Epithelial cell of esophagus (primary cell): Measurements from ENCODE around the gene CAVIN2.

Source experiments
- DNase-seq: peaks from one replicate; pipeline ENCODE4 v3.0.0; 2010; ENCODE audit warnings: low read depth
- H3K4me3 ChIP-seq: 2 replicates; pipeline ENCODE4 v1.5.1; 2011; ENCODE audit warnings: mild to moderate bottlenecking, low read length, control low read depth
- TF ChIP-seq, protein P1 (sequence below): IDR thresholded peaks from 2 replicates; pipeline ENCODE4 v1.5.1; 2011; ENCODE audit warnings: low read depth, mild to moderate bottlenecking, low read length, control low read depth, inconsistent platforms; ENCODE audit not compliant: insufficient read depth; ENCODE audit errors: missing control alignments

The CAVIN2 gene, protein sequence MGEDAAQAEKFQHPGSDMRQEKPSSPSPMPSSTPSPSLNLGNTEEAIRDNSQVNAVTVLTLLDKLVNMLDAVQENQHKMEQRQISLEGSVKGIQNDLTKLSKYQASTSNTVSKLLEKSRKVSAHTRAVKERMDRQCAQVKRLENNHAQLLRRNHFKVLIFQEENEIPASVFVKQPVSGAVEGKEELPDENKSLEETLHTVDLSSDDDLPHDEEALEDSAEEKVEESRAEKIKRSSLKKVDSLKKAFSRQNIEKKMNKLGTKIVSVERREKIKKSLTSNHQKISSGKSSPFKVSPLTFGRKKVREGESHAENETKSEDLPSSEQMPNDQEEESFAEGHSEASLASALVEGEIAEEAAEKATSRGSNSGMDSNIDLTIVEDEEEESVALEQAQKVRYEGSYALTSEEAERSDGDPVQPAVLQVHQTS

DNA sequence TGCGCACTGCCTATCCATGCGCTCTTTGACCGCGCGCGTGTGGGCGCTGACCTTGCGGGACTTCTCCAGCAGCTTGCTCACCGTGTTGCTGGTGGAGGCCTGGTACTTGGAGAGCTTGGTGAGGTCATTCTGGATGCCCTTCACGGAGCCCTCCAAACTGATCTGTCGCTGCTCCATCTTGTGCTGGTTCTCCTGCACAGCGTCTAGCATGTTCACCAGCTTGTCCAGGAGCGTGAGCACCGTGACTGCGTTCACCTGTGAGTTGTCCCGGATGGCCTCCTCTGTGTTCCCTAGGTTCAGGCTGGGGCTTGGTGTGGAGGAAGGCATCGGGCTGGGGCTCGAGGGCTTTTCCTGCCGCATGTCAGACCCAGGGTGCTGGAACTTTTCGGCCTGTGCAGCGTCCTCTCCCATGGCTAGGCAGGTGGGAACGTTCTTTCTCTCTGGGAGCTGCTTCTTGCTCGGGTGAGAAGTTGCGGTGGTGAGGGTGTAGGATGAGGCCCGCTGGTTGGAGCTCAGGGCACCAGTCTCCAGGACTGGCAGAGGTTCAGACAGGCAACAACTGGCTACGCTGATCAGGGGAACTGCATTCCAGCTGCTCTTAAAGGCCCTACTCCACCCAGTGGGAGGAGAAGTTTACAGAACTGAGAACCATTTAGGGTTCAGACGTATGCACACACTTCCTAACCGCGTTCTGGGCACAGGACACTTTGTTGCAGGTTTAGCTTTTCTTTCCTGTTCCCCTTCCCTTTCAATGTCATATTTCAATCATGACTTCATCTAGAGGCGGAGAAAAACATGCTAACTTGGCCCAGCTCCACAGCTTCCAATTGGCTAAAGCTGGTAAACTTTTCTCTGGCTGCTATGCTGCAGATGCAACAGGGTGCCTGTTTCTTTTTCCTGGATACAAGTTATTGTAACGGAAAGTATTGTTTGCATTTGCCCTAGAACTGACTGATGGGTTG lies at the start of gene CAVIN2:
Gene CAVIN2 (minus strand): TSS at position 574 of the 962 bp plus-strand sequence. CDS start 163 bp downstream, at position 411.
- H3K4me3 ChIP-seq, result peak within 1 kb of the TSS; percentile 37
- TF ChIP-seq, protein P1, sequence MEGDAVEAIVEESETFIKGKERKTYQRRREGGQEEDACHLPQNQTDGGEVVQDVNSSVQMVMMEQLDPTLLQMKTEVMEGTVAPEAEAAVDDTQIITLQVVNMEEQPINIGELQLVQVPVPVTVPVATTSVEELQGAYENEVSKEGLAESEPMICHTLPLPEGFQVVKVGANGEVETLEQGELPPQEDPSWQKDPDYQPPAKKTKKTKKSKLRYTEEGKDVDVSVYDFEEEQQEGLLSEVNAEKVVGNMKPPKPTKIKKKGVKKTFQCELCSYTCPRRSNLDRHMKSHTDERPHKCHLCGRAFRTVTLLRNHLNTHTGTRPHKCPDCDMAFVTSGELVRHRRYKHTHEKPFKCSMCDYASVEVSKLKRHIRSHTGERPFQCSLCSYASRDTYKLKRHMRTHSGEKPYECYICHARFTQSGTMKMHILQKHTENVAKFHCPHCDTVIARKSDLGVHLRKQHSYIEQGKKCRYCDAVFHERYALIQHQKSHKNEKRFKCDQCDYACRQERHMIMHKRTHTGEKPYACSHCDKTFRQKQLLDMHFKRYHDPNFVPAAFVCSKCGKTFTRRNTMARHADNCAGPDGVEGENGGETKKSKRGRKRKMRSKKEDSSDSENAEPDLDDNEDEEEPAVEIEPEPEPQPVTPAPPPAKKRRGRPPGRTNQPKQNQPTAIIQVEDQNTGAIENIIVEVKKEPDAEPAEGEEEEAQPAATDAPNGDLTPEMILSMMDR, result peak; percentile 8
- peak; percentile 89 for DNase-seq

DNA sequence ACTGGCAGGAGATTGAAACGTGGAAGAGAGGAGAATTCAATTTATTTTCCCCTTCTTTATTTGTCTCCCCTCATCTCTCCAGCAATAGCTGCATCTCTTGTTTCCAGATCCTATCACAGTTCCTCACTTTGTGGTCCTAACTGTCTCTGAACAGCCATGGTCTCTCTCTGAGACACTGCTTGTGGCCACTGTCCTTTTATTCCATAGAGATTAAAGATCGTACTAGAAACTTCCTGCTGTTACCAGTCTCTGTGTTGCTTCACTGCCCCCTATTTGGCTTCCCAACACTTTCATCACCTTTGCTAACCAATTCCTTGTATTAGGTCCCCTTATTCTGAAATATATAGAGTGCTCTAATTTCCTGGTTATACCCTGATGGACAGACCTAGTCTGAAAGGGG lies 48.9 kb upstream of the CAVIN2 start:
- TF ChIP-seq, protein P1, result no peak
- H3K4me3 ChIP-seq, result no peak overlapping the region

DNA sequence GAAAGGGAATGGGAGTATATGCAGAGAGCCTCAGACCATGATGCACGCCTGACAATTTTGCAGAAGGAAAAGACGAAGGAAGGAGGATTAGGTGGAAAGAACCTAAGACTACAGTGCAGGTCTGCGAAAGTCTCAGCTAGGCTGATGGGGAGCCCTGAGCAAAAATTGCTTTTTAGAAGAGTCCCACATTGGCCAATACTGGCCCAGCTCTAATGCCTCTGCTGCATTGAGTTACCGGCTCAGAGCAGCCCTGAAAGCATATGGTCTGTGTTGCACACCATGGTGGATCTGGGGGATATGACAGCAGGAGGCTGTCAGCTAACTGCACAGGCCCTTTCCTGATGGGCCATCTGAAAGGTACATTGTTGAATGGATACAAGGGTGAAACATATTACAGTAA lies 48.3 kb upstream of the CAVIN2 start:
- H3K4me3 ChIP-seq, result no peak overlapping the region
- TF ChIP-seq, protein P1, result no peak
- no peak for DNase-seq

More for the DNA sequence above, 48.9 kb upstream of the CAVIN2 start:
- DNase-seq, result no peak

DNA sequence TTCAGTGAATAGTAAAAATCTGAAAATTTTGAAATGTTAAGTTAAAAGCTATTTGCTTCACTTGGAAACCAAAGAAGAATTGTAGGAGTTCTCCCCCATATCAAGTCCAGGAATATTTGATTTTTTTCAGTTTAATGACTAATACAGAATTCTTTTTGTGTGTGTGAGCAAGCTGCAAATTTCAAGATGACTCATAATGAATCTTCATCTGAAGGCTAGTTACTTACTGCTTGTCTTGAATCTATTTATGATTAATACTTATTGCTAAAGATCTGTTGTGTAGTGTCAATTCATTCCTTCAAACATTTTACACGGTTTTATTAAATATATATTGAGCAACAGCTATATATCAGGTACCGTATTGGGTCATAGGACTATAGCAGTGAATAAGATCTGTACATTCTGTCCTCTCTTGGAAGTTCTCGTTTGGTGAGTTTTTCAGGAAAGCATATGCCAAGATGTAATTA lies 47.8 kb upstream of the CAVIN2 start:
- no peak overlapping the region for H3K4me3 ChIP-seq
- peak; percentile 89 for DNase-seq
- TF ChIP-seq, protein P1, result no peak

DNA sequence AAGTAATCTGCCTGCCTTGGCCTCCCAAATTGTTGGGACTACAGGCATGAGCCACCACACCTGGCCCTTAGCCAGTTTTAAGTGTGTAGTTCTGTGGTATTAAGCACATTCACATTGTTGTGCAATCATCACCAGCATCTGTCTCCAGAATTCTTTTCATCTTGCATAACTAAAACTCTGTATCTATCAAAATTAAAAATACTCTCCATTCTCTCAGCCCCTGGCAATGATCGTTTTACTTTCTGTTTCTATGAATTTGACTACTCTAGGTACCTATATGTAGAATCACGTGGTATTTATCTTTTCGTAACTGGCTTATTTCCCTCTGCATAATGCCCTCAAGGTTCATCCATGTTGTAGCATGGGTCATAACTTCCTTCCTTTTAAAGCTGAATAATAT lies 45.5 kb upstream of the CAVIN2 start:
- TF ChIP-seq, protein P1, result no peak
- peak; percentile 91 for DNase-seq
- H3K4me3 ChIP-seq, result no peak overlapping the region

DNA sequence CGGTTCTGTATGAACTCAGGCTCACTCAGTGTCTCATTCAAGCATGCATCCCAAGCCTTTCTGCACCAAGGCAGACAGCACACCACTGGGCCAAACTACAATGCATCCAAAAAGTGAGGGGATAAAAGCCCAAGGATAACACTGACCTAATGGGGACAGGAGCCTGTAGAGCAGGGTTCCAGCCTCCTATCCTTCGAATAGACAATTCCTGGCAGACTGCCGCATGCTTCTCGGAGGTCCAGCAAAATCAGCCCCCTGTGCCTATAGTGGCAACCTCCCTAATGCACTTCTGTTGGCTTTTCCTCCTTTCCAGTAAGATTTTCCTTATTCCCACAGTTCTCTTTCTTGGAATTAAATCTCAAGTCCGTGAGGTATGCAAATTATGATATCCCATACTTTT lies 44.8 kb upstream of the CAVIN2 start:
- TF ChIP-seq, protein P1, result no peak
- DNase-seq, result no peak
- H3K4me3 ChIP-seq, result no peak overlapping the region
